Stimulated activated CD8-positive, alpha-beta memory T cell treated with anti-CD3 and anti-CD28 coated beads, Interleukin-7, amount 100 ng/mL, for 24 hours (primary cell): ENCODE data around the gene SYAP1.
"Not testable (repeated sequence)": the region's sequence is repeated elsewhere in the genome, so short reads cannot be mapped to it uniquely, and the experiment has no call there.

Source experiments
- DNase-seq: peaks from one replicate; pipeline ENCODE4 v3.0.0-alpha.2; 2020; ENCODE audit warnings: low read depth

The SYAP1 gene

GRCh38 chrX:16725072-16725471 lies 5.7 kb downstream of the SYAP1 start:
- no peak for DNase-seq

GRCh38 chrX:16726347-16726988 lies 7.1 kb downstream of the SYAP1 start:
- not testable (repeated sequence) for DNase-seq

- no peak for DNase-seq
Measured at GRCh38 chrX:16727637-16728036, 8.2 kb downstream of the SYAP1 start.

GRCh38 chrX:16730450-16730849 lies 11.0 kb downstream of the SYAP1 start:
- DNase-seq = no peak

- no peak for DNase-seq
Measured at GRCh38 chrX:16733013-16733412, 13.6 kb downstream of the SYAP1 start.

GRCh38 chrX:16737024-16737423 lies 17.6 kb downstream of the SYAP1 start:
- no peak for DNase-seq

- no peak for DNase-seq
Measured at GRCh38 chrX:16739574-16739973, 20.2 kb downstream of the SYAP1 start.

GRCh38 chrX:16743604-16744325 lies 24.4 kb downstream of the SYAP1 start:
- DNase-seq = no peak

GRCh38 chrX:16745102-16745501 lies 25.7 kb downstream of the SYAP1 start:
- DNase-seq = no peak

- DNase-seq = no peak
Measured at GRCh38 chrX:16745659-16746058, 26.2 kb downstream of the SYAP1 start.

GRCh38 chrX:16748425-16748824 lies 29.0 kb downstream of the SYAP1 start:
- DNase-seq = no peak

- no peak for DNase-seq
Measured at GRCh38 chrX:16750136-16750535, 30.7 kb downstream of the SYAP1 start.

GRCh38 chrX:16754019-16754418 lies 34.6 kb downstream of the SYAP1 start:
- no peak for DNase-seq

GRCh38 chrX:16756724-16757123 lies 37.3 kb downstream of the SYAP1 start:
- DNase-seq = no peak

- DNase-seq = not testable (repeated sequence)
Measured at GRCh38 chrX:16761500-16761899, 42.1 kb downstream of the SYAP1 start.

- DNase-seq = no peak
Measured at GRCh38 chrX:16762579-16762978, 43.2 kb downstream of the SYAP1 start.

- no peak for DNase-seq
Measured at GRCh38 chrX:16765594-16765993, 46.2 kb downstream of the SYAP1 start.

GRCh38 chrX:16770970-16771482 lies 51.6 kb downstream of the SYAP1 start:
- no peak for DNase-seq

- no peak for DNase-seq
Measured at GRCh38 chrX:16771483-16772398, 52.3 kb downstream of the SYAP1 start.

- no peak for DNase-seq
Measured at GRCh38 chrX:16772460-16772859, 53.0 kb downstream of the SYAP1 start.

GRCh38 chrX:16774746-16775145 lies 55.3 kb downstream of the SYAP1 start:
- DNase-seq = no peak

GRCh38 chrX:16778545-16778944 lies 59.1 kb downstream of the SYAP1 start:
- no peak for DNase-seq

GRCh38 chrX:16778993-16779392 lies 59.6 kb downstream of the SYAP1 start:
- DNase-seq = no peak
